WTC11 (cell line): ENCODE data around the gene SERPINB8. TPM values are rescaled to one million over a fixed set of nuclear protein-coding genes. Genes with fewer than 3 reads are reported as not detected.

Experiments
- ATAC-seq: fragments of 200-7000 bp; cut with Tn5 transposase; 2 replicates; pipeline ENCODE4 v1.10.0; 2021; ENCODE audit warnings: mild to moderate bottlenecking, moderate library complexity
- CTCF ChIA-PET: fragments of 300-600 bp; sonication (Branson Sonifier 250); formaldehyde crosslinking; loops from one replicate; lab custom pipeline; 2021; ENCODE audit warnings: antibody characterized with exemption; lab: Charles Lee
- POLR2A ChIA-PET: fragments of 350-600 bp; sonication (Branson Sonifier 250); formaldehyde crosslinking; loops from one replicate; lab custom pipeline; 2021; ENCODE audit warnings: antibody characterized with exemption; lab: Charles Lee
- DNase-seq: peaks from one replicate; pipeline ENCODE4 v3.0.0; 2021; ENCODE audit warnings: low spot score
- H3K27ac Mint-ChIP-seq: 2 replicates; pipeline ENCODE4 v1.8.0; 2021; ENCODE audit warnings: mixed read lengths
- H3K27me3 Mint-ChIP-seq: 2 replicates; pipeline ENCODE4 v1.8.0; 2021; ENCODE audit warnings: low read depth, mild to moderate bottlenecking, moderate library complexity, mixed read lengths
- H3K36me3 Mint-ChIP-seq: 2 replicates; pipeline ENCODE4 v1.8.0; 2021; ENCODE audit warnings: mixed read lengths
- H3K4me1 Mint-ChIP-seq: 2 replicates; pipeline ENCODE4 v1.8.0; 2022; ENCODE audit warnings: mixed read lengths
- H3K4me3 Mint-ChIP-seq: 2 replicates; pipeline ENCODE4 v1.8.0; 2021; ENCODE audit warnings: mild to moderate bottlenecking, moderate library complexity, mixed read lengths
- H3K9me3 Mint-ChIP-seq: 2 replicates; pipeline ENCODE4 v1.8.0; 2021; ENCODE audit warnings: mixed read lengths
- AR ChIP-seq: fragments of 250-450 bp; sonication (Bioruptor Pico); IDR thresholded peaks from 2 replicates; pipeline ENCODE4 v1.9.0; 2021; ENCODE audit warnings: mild to moderate bottlenecking
- ELF4 ChIP-seq: sonication (generic); formaldehyde crosslinking; IDR thresholded peaks from 2 replicates; pipeline ENCODE4 v1.8.1; 2022; ENCODE audit warnings: low read depth, mild to moderate bottlenecking, moderate library complexity, missing genetic modification reagents
- FOXJ3 ChIP-seq: sonication (generic); formaldehyde crosslinking; IDR thresholded peaks from 2 replicates; pipeline ENCODE4 v1.9.0; 2021; ENCODE audit warnings: missing genetic modification reagents, mild to moderate bottlenecking, borderline replicate concordance
- GTF2I ChIP-seq: fragments of 250-450 bp; sonication (Bioruptor Pico); conservative IDR thresholded peaks from 2 replicates; pipeline ENCODE4 v1.4.0; 2021; ENCODE audit warnings: mild to moderate bottlenecking
- HMGA2 ChIP-seq: fragments of 250-450 bp; sonication (Bioruptor Pico); IDR thresholded peaks from 2 replicates; pipeline ENCODE4 v1.4.0; 2021; ENCODE audit warnings: mild to moderate bottlenecking, moderate library complexity
- NFATC4 ChIP-seq: fragments of 250-450 bp; sonication (Bioruptor Pico); IDR thresholded peaks from 2 replicates; pipeline ENCODE4 v1.9.0; 2021; ENCODE audit warnings: mild to moderate bottlenecking
- PRDM15 ChIP-seq: sonication (generic); formaldehyde crosslinking; IDR thresholded peaks from 2 replicates; pipeline ENCODE4 v1.8.0; 2022; ENCODE audit warnings: missing genetic modification reagents
- PRRX2 ChIP-seq: fragments of 250-450 bp; sonication (Bioruptor Pico); IDR thresholded peaks from 2 replicates; pipeline ENCODE4 v1.8.0; 2021; ENCODE audit warnings: mild to moderate bottlenecking
- RORB ChIP-seq: fragments of 250-450 bp; sonication (Bioruptor Pico); IDR thresholded peaks from 2 replicates; pipeline ENCODE4 v1.9.0; 2021; ENCODE audit warnings: mild to moderate bottlenecking
- SOX15 ChIP-seq: fragments of 250-450 bp; sonication (Bioruptor Pico); IDR thresholded peaks from 2 replicates; pipeline ENCODE4 v1.9.0; 2021; ENCODE audit warnings: mild to moderate bottlenecking
- TEAD4 ChIP-seq: sonication (generic); formaldehyde crosslinking; IDR thresholded peaks from 2 replicates; pipeline ENCODE4 v1.8.0; 2022; ENCODE audit warnings: mild to moderate bottlenecking, missing genetic modification reagents
- TP53 ChIP-seq: sonication (generic); formaldehyde crosslinking; IDR thresholded peaks from 2 replicates; pipeline ENCODE4 v1.8.1; 2023; ENCODE audit warnings: mild to moderate bottlenecking, missing genetic modification reagents
- USF1 ChIP-seq: sonication (generic); formaldehyde crosslinking; IDR thresholded peaks from 2 replicates; pipeline ENCODE4 v1.8.0; 2022; ENCODE audit warnings: mild to moderate bottlenecking, missing genetic modification reagents
- ZBTB21 ChIP-seq: sonication (generic); formaldehyde crosslinking; IDR thresholded peaks from 2 replicates; pipeline ENCODE4 v1.8.1; 2023; ENCODE audit warnings: mild to moderate bottlenecking, missing genetic modification reagents, borderline replicate concordance
- ZNF219 ChIP-seq: sonication (generic); formaldehyde crosslinking; IDR thresholded peaks from 2 replicates; pipeline ENCODE4 v1.8.0; 2023; ENCODE audit warnings: missing genetic modification reagents, mild to moderate bottlenecking, borderline replicate concordance
- ZNF416 ChIP-seq: fragments of 250-450 bp; sonication (Bioruptor Pico); IDR thresholded peaks from 2 replicates; pipeline ENCODE4 v1.9.0; 2021; ENCODE audit warnings: mild to moderate bottlenecking, inconsistent platforms
- ZNF512 ChIP-seq: sonication (generic); formaldehyde crosslinking; IDR thresholded peaks from 2 replicates; pipeline ENCODE4 v1.8.1; 2022; ENCODE audit warnings: missing genetic modification reagents, borderline replicate concordance
- total RNA-seq: library from RNA; stranded (reverse); gene quantifications from 3 replicates; pipeline ENCODE4 v1.2.3, GENCODE V29; 2021
- TF ChIP-seq, protein P1 (sequence below): sonication (generic); formaldehyde crosslinking; IDR thresholded peaks from 2 replicates; pipeline ENCODE4 v1.8.0; 2023; ENCODE audit warnings: missing genetic modification reagents, mild to moderate bottlenecking, borderline replicate concordance
- TF ChIP-seq, protein P2 (sequence below): sonication (generic); formaldehyde crosslinking; IDR thresholded peaks from 2 replicates; pipeline ENCODE4 v1.8.1; 2022; ENCODE audit warnings: mild to moderate bottlenecking, moderate library complexity, missing genetic modification reagents
- TF ChIP-seq, protein P3 (sequence below): sonication (generic); formaldehyde crosslinking; IDR thresholded peaks from 2 replicates; pipeline ENCODE4 v1.8.0; 2023; ENCODE audit warnings: mild to moderate bottlenecking, missing genetic modification reagents

The SERPINB8 gene
- total RNA-seq, 1 experiment from 2014 or later, result 0.46 TPM

GRCh38 chr18:63971320-63972001 is 1.6 kb downstream of the SERPINB8 start (continued):
- TF ChIP-seq, protein P1, sequence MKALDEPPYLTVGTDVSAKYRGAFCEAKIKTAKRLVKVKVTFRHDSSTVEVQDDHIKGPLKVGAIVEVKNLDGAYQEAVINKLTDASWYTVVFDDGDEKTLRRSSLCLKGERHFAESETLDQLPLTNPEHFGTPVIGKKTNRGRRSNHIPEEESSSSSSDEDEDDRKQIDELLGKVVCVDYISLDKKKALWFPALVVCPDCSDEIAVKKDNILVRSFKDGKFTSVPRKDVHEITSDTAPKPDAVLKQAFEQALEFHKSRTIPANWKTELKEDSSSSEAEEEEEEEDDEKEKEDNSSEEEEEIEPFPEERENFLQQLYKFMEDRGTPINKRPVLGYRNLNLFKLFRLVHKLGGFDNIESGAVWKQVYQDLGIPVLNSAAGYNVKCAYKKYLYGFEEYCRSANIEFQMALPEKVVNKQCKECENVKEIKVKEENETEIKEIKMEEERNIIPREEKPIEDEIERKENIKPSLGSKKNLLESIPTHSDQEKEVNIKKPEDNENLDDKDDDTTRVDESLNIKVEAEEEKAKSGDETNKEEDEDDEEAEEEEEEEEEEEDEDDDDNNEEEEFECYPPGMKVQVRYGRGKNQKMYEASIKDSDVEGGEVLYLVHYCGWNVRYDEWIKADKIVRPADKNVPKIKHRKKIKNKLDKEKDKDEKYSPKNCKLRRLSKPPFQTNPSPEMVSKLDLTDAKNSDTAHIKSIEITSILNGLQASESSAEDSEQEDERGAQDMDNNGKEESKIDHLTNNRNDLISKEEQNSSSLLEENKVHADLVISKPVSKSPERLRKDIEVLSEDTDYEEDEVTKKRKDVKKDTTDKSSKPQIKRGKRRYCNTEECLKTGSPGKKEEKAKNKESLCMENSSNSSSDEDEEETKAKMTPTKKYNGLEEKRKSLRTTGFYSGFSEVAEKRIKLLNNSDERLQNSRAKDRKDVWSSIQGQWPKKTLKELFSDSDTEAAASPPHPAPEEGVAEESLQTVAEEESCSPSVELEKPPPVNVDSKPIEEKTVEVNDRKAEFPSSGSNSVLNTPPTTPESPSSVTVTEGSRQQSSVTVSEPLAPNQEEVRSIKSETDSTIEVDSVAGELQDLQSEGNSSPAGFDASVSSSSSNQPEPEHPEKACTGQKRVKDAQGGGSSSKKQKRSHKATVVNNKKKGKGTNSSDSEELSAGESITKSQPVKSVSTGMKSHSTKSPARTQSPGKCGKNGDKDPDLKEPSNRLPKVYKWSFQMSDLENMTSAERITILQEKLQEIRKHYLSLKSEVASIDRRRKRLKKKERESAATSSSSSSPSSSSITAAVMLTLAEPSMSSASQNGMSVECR, result no peak
- TF ChIP-seq FOXJ3, result no peak
- TF ChIP-seq, protein P2, sequence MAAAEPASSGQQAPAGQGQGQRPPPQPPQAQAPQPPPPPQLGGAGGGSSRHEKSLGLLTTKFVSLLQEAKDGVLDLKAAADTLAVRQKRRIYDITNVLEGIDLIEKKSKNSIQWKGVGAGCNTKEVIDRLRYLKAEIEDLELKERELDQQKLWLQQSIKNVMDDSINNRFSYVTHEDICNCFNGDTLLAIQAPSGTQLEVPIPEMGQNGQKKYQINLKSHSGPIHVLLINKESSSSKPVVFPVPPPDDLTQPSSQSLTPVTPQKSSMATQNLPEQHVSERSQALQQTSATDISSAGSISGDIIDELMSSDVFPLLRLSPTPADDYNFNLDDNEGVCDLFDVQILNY (CRISPR knock-in tag), result no peak
- no peak for TF ChIP-seq TEAD4 (CRISPR knock-in tag)
- no peak for TF ChIP-seq ELF4 (CRISPR knock-in tag)
- no peak for TF ChIP-seq HMGA2 (CRISPR knock-in tag)
- TF ChIP-seq SOX15 (CRISPR knock-in tag), result no peak
- no peak for TF ChIP-seq NFATC4
- no peak for TF ChIP-seq ZNF416 (CRISPR knock-in tag)
- no peak for TF ChIP-seq ZNF512 (CRISPR knock-in tag)

- ATAC-seq, result no peak
- Mint-ChIP-seq H3K27me3 (peaks cover 61% of the 10 kb centered on the region), H3K4me3 (peak overlapping the region; percentile 46), H3K9me3 (no peaks in the 10 kb centered on the region), H3K36me3 (no peaks in the 10 kb centered on the region), H3K4me1 (peaks cover 21% of the 10 kb centered on the region), H3K27ac (no peak overlapping the region)
- ChIA-PET CTCF (interaction anchor here (2.2 kb wide), 1 partner anchor 23 kb away, joined by 10 read pairs; no protein-coding TSS in a partner anchor), POLR2A (no interaction called here)
- no peak for DNase-seq
- TF ChIP-seq, protein P3, sequence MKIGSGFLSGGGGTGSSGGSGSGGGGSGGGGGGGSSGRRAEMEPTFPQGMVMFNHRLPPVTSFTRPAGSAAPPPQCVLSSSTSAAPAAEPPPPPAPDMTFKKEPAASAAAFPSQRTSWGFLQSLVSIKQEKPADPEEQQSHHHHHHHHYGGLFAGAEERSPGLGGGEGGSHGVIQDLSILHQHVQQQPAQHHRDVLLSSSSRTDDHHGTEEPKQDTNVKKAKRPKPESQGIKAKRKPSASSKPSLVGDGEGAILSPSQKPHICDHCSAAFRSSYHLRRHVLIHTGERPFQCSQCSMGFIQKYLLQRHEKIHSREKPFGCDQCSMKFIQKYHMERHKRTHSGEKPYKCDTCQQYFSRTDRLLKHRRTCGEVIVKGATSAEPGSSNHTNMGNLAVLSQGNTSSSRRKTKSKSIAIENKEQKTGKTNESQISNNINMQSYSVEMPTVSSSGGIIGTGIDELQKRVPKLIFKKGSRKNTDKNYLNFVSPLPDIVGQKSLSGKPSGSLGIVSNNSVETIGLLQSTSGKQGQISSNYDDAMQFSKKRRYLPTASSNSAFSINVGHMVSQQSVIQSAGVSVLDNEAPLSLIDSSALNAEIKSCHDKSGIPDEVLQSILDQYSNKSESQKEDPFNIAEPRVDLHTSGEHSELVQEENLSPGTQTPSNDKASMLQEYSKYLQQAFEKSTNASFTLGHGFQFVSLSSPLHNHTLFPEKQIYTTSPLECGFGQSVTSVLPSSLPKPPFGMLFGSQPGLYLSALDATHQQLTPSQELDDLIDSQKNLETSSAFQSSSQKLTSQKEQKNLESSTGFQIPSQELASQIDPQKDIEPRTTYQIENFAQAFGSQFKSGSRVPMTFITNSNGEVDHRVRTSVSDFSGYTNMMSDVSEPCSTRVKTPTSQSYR (CRISPR knock-in tag), result no peak
- TF ChIP-seq USF1, result no peak
- TF ChIP-seq PRDM15 (CRISPR knock-in tag), result no peak
- TF ChIP-seq ZBTB21 (CRISPR knock-in tag), result no peak
- TF ChIP-seq RORB (CRISPR knock-in tag), result no peak
- no peak for TF ChIP-seq GTF2I (CRISPR knock-in tag)
- TF ChIP-seq TP53 (CRISPR knock-in tag), result no peak
- TF ChIP-seq ZNF219 (CRISPR knock-in tag), result no peak
- no peak for TF ChIP-seq PRRX2
- TF ChIP-seq AR (CRISPR knock-in tag), result no peak
Measured at GRCh38 chr18:63972002-63972376, 2.1 kb downstream of the SERPINB8 start.
